Measurements from ENCODE around the gene SRCIN1. TPM values are rescaled to one million over a fixed set of nuclear protein-coding genes. Genes with fewer than 3 reads are reported as not detected.

SRCIN1 gene
- total RNA-seq, 1 experiment from 2014 or later: 6.9 TPM

GRCh38 chr17:38534498-38534885 is 71.3 kb downstream of the SRCIN1 start:
- Histone ChIP-seq H2AK5ac (ENCODE audit: insufficient read length, low read length) (no peak overlapping the region), H2AFZ (ENCODE audit: low read length) (no peak overlapping the region), H3K9me3 (ENCODE audit: control insufficient read depth, low read depth, low read length) (no peaks in the 10 kb centered on the region), H3K23ac (ENCODE audit: insufficient read length, low read depth, low read length) (no peak overlapping the region), H2BK15ac (ENCODE audit: low read depth, low read length) (no peak overlapping the region), H3K4me1 (ENCODE audit: insufficient read depth, low read length) (no peaks in the 10 kb centered on the region), H3K9ac (ENCODE audit: extremely low read depth, insufficient read length, low read length) (no peak overlapping the region), H4K20me1 (ENCODE audit: control insufficient read depth, insufficient read depth, insufficient read length) (no peaks in the 10 kb centered on the region), H3K14ac (ENCODE audit: insufficient read depth, low read length) (no peak overlapping the region), H2BK5ac (ENCODE audit: insufficient read length, low read length) (no peak overlapping the region), H3K4ac (ENCODE audit: low read depth, low read length) (no peak overlapping the region), H2BK20ac (ENCODE audit: low read depth, low read length, poor library complexity, severe bottlenecking) (no peak overlapping the region), H3T11ph (ENCODE audit: low read length) (no peak overlapping the region), H3K23me2 (ENCODE audit: insufficient read length, low read depth, low read length, poor library complexity, severe bottlenecking) (no peaks in the 10 kb centered on the region), H3K56ac (ENCODE audit: insufficient read length, low read depth, low read length) (no peak overlapping the region), H3K4me2 (ENCODE audit: insufficient read depth, insufficient read length, low read length) (no peak overlapping the region), H2BK120ac (ENCODE audit: low read depth, low read length, poor library complexity, severe bottlenecking) (no peak overlapping the region), H3K79me2 (ENCODE audit: insufficient read depth, low read length) (no peaks in the 10 kb centered on the region), H3K27ac (ENCODE audit: insufficient read length, low read depth, low read length) (no peak overlapping the region), H3K27me3 (ENCODE audit: insufficient read depth, low read length) (no peaks in the 10 kb centered on the region), H4K8ac (replicated peaks; ENCODE audit: insufficient read length, low read depth, low read length) (no peak overlapping the region), H3K79me1 (ENCODE audit: insufficient read depth, low read depth, low read length, poor library complexity, severe bottlenecking) (no peaks in the 10 kb centered on the region), H3K18ac (ENCODE audit: insufficient read length, low read depth, low read length) (no peak overlapping the region), H4K5ac (ENCODE audit: insufficient read length, low read depth, low read length) (no peak overlapping the region), H4K91ac (ENCODE audit: insufficient read length, low read depth, low read length) (no peak overlapping the region), H2BK12ac (ENCODE audit: insufficient read length, low read depth, low read length) (no peak overlapping the region)
- TF ChIP-seq, protein P1, sequence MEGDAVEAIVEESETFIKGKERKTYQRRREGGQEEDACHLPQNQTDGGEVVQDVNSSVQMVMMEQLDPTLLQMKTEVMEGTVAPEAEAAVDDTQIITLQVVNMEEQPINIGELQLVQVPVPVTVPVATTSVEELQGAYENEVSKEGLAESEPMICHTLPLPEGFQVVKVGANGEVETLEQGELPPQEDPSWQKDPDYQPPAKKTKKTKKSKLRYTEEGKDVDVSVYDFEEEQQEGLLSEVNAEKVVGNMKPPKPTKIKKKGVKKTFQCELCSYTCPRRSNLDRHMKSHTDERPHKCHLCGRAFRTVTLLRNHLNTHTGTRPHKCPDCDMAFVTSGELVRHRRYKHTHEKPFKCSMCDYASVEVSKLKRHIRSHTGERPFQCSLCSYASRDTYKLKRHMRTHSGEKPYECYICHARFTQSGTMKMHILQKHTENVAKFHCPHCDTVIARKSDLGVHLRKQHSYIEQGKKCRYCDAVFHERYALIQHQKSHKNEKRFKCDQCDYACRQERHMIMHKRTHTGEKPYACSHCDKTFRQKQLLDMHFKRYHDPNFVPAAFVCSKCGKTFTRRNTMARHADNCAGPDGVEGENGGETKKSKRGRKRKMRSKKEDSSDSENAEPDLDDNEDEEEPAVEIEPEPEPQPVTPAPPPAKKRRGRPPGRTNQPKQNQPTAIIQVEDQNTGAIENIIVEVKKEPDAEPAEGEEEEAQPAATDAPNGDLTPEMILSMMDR (conservative IDR thresholded peaks at IDR 0.05): no peak
- H3K27me3 Mint-ChIP-seq (ENCODE audit: low read depth): peaks cover 31% of the 10 kb centered on the region
- WGBS (ENCODE audit: extremely low coverage, insufficient read length, low lambda C conversion rate): no CpG with 5 or more reads among the region's 7 CpGs
- no peak overlapping the region; a peak in 1 of 7 replicates for H3K27ac Mint-ChIP-seq
- H3K36me3 Mint-ChIP-seq (ENCODE audit: insufficient read depth in 1 of 3, low read depth in 3 of 3): no peaks in the 10 kb centered on the region
- peaks cover 22 to 51% of the 10 kb centered on the region in 2 experiments for H3K4me1 Mint-ChIP-seq
- H3K9me3 Mint-ChIP-seq: no peaks in the 10 kb centered on the region
- no peak for DNase-seq
- H3K4me3 Mint-ChIP-seq: no peak overlapping the region; a peak in 1 of 5 replicates

Measured in H9 (cell line).